Gastroesophageal sphincter (tissue), 3 donors: ENCODE results near the gene MED23.

Experiments used
- POLR2A ChIP-seq, 2 donors: fragments of 450-650 bp; IDR thresholded peaks; one replicate each; pipeline ENCODE4 v1.6.1; 2017; ENCODE audit warnings: antibody characterized with exemption in 2 of 2, mild to moderate bottlenecking in 2 of 2, moderate library complexity in 1 of 2
- TF ChIP-seq, protein P1 (sequence below), 4 experiments: fragments of 200-600 bp in 2 of 4; fragments of 450-650 bp in 2 of 4; sonication (generic) in 1 of 4; IDR thresholded peaks; one replicate each; pipeline ENCODE4 v1.5.1; 2017 to 2019; ENCODE audit warnings: antibody characterized with exemption in 4 of 4, mild to moderate bottlenecking in 2 of 4, moderate library complexity in 2 of 4

DNA sequence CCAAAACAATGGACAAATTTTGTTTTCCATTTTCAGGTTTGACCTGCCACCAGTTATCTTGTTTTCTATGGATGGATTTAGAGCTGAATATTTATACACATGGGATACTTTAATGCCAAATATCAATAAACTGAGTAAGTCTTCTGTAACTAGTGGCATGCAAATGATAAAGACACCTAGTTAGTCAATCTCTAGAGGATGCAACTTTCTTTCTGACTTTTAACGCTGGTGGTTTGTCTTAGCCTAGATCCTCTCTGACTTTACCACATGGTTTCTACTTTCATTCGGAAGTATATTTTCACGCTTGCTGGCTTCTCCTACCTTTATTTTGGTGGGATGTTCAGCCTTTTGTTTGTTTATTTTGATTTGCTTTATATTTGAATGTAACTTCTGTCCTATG lies 30.2 kb upstream of the MED23 start:
- TF ChIP-seq, protein P1, sequence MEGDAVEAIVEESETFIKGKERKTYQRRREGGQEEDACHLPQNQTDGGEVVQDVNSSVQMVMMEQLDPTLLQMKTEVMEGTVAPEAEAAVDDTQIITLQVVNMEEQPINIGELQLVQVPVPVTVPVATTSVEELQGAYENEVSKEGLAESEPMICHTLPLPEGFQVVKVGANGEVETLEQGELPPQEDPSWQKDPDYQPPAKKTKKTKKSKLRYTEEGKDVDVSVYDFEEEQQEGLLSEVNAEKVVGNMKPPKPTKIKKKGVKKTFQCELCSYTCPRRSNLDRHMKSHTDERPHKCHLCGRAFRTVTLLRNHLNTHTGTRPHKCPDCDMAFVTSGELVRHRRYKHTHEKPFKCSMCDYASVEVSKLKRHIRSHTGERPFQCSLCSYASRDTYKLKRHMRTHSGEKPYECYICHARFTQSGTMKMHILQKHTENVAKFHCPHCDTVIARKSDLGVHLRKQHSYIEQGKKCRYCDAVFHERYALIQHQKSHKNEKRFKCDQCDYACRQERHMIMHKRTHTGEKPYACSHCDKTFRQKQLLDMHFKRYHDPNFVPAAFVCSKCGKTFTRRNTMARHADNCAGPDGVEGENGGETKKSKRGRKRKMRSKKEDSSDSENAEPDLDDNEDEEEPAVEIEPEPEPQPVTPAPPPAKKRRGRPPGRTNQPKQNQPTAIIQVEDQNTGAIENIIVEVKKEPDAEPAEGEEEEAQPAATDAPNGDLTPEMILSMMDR (IDR thresholded peaks at IDR 0.05) = no peak
- no peak for TF ChIP-seq POLR2A (IDR thresholded peaks at IDR 0.05)
